Adrenal gland (tissue), 12 donors: ENCODE data around the gene EXD2. TPM values are rescaled to one million over a fixed set of nuclear protein-coding genes. Genes with fewer than 3 reads are reported as not detected.

ENCODE experiments used
- DNase-seq, 7 donors: peaks; one replicate each; pipeline ENCODE4 v3.0.0-alpha.2; 2019 to 2020
- H3K27ac ChIP-seq, 5 donors: fragments of 200-600 bp; sonication (generic) in 4 of 5; 1 replicate in 3 of 5; 2 replicates in 2 of 5; pipeline versions ENCODE4 v1.5.1 to v1.8.0; 2016 to 2020; ENCODE audit warnings: mild to moderate bottlenecking in 1 of 5
- H3K27me3 ChIP-seq: fragments of 200-600 bp; 2 replicates; pipeline ENCODE4 v1.8.0; 2021
- H3K36me3 ChIP-seq, 2 donors: fragments of 200-600 bp; replicated peaks in 1 of 2; 1 replicate in 1 of 2; 2 replicates in 1 of 2; pipeline versions ENCODE4 v1.5.1 to v1.8.0; 2018 to 2022
- H3K4me1 ChIP-seq, 2 donors: fragments of 200-600 bp; replicated peaks in 1 of 2; 1 replicate in 1 of 2; 2 replicates in 1 of 2; pipeline versions ENCODE4 v1.5.1 to v1.8.0; 2018 to 2021
- H3K4me3 ChIP-seq, 4 donors: fragments of 200-600 bp; sonication (generic) in 3 of 4; one replicate each; pipeline ENCODE4 v1.5.1; 2016 to 2018
- H3K9me3 ChIP-seq, 3 donors: fragments of 200-600 bp; sonication (generic) in 1 of 3; replicated peaks in 1 of 3; 1 replicate in 2 of 3; 2 replicates in 1 of 3; pipeline versions ENCODE4 v1.5.1 to v1.8.0; 2016 to 2021
- POLR2A ChIP-seq, 2 donors: fragments of 450-650 bp; IDR thresholded peaks; one replicate each; pipeline ENCODE4 v1.6.1; 2017; ENCODE audit warnings: antibody characterized with exemption in 2 of 2, mild to moderate bottlenecking in 2 of 2, moderate library complexity in 1 of 2
- WGBS, 4 donors: extraction: QIAGEN DNeasy Blood & Tissue Kit in 2 of 4; methylation state at CpG; one replicate each; pipeline versions ENCODE4 v1.1.5 to v1.1.7; 2013 to 2017; 5-methylcytosine and 5-hydroxymethylcytosine counted together
- intact Hi-C, 2 donors: fragments of 100-400 bp; cut with DNase I; formaldehyde crosslinking; loops; one replicate each; pipeline versions ENCODE4 v1.14.1 to v1.15.0; 2022 to 2023
- polyA plus RNA-seq, 3 donors: library from polyadenylated mRNA; stranded (reverse); fragments of 200-250 nt in 2 of 3; fragments of 350-450 nt in 1 of 3; fragmentation: Illumina TruSeq in 1 of 3; extraction: RNeasy Lipid Tissue Mini Kit (QIAGEN cat#74804) in 1 of 3; gene quantifications; one replicate each; pipeline ENCODE4 v1.2.3, GENCODE V29; 2013 to 2014
- total RNA-seq, 9 donors: library from RNA; depleted of rRNA in 4 of 9; stranded (reverse); fragments of >200 nt in 4 of 9; fragments of 120-200 nt in 1 of 9; fragmentation: NEBNext Ultra II Directional in 1 of 9; extraction: Animal tissue kit (Norgen Biotek cat#: 25700) in 1 of 9; gene quantifications; one replicate each; pipeline versions ENCODE4 v1.1.0 to v1.2.4, GENCODE V29; 2013 to 2023
- TF ChIP-seq, protein P1 (sequence below), 6 experiments: fragments of 450-650 bp in 4 of 6; fragments of 200-600 bp in 2 of 6; sonication (generic) in 1 of 6; IDR thresholded peaks; 1 replicate in 5 of 6; 2 replicates in 1 of 6; pipeline versions ENCODE4 v1.5.1 to v1.8.0; 2016 to 2021; ENCODE audit warnings: antibody characterized with exemption in 6 of 6, mild to moderate bottlenecking in 2 of 6, moderate library complexity in 1 of 6
- donor health status: healthy with polysubstance abuse.
- donor health status: Bipolar disorder and iron deficiency.
- donor health status: DM: yes; HTN: yes; CAD: no.
- donor health status: DM: no; HTN: no; CAD: no.
- donor health status: DM: no; HTN: no; CAD: no.
- donor health status: DM: yes; HTN: yes; CAD: no.

Gene EXD2
- total and polyA plus RNA-seq, 12 donors, result 6.4 to 23.0 (median 15.6) TPM

DNA sequence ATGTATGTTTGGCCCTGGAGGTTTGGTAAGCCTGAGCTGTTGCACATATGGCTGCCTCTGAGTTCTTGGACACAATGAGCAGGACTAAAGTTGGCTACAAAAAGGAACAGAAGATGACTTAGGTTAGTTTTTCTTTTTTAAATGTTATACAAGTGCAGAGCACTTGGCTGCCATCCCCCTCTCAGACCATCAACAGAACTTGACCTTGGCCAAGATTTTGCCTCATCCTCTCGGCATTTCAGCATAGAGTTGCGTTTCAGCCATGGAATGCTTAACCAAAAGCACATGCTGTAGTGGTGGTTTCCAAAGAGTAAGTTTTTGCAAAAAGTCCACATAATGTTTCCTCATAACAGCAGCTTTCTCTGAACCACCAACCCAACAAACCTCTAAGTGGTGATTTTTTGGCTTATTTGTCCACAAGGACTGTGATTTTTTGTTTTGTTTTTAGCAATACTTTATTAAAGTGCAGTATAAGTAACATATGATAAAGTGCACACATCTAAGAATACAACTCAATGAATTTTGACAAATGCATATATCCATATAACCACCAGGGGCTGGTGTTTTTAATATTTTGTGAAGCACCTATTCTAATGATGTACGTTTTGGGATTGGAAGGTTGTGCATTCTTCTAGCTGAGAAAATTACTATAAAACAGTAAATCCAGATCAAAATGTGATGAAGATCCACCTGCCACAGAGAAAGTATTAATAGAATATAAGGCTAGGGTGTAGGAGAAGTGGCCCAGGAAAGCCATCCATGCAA lies 56.6 kb downstream of the EXD2 start:
- Histone ChIP-seq H3K36me3 (no peaks in the 10 kb centered on the region), H3K4me3 (no peak overlapping the region), H3K4me1 (peaks cover 6 to 10% of the 10 kb centered on the region in 2 donors), H3K27ac (peak overlapping the region in 2 of 5 donors; percentile 52 to 56), H3K27me3 (no peaks in the 10 kb centered on the region), H3K9me3 (no peaks in the 10 kb centered on the region)
- DNase-seq, result peak in 6 of 7 donors; percentile 59 to 77 (median 72)
- intact Hi-C loops, result loop anchor here in 1 of 2 donors (5.0 kb wide), 1 partner anchor 39 kb away; no protein-coding TSS in a partner anchor
- TF ChIP-seq, protein P1, sequence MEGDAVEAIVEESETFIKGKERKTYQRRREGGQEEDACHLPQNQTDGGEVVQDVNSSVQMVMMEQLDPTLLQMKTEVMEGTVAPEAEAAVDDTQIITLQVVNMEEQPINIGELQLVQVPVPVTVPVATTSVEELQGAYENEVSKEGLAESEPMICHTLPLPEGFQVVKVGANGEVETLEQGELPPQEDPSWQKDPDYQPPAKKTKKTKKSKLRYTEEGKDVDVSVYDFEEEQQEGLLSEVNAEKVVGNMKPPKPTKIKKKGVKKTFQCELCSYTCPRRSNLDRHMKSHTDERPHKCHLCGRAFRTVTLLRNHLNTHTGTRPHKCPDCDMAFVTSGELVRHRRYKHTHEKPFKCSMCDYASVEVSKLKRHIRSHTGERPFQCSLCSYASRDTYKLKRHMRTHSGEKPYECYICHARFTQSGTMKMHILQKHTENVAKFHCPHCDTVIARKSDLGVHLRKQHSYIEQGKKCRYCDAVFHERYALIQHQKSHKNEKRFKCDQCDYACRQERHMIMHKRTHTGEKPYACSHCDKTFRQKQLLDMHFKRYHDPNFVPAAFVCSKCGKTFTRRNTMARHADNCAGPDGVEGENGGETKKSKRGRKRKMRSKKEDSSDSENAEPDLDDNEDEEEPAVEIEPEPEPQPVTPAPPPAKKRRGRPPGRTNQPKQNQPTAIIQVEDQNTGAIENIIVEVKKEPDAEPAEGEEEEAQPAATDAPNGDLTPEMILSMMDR (IDR thresholded peaks at IDR 0.05), result peak in 4 of 6 experiments; percentile 12 to 28 (median 20)
- TF ChIP-seq POLR2A (IDR thresholded peaks at IDR 0.05), result no peak
- WGBS, 4 donors, result 42 to 56% (median 42%) methylated on average over 3 of the region's 3 CpGs

DNA sequence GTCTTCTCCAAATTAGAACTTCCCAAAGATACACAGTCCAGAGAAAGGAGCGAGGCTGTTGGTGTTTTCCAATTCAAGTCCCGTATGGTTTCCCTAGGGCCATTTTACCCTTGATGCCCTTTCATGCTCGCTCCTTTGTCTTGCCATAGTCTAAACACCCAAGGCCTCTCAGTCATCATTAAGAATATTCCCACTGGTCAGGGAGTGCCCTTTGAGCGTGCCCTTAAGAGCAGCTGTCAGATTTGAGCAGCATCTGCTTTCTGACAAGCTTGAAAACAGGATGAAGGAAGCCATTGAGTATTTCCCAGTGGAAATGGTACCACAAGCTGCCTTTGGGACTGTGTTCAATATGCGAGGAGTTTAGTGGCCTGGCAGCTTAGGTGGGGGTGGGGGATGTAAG lies 58.3 kb downstream of the EXD2 start:
- Histone ChIP-seq H3K4me3 (no peak overlapping the region), H3K9me3 (no peaks in the 10 kb centered on the region), H3K27me3 (no peaks in the 10 kb centered on the region), H3K36me3 (no peaks in the 10 kb centered on the region), H3K27ac (no peak overlapping the region), H3K4me1 (peaks cover 6 to 10% of the 10 kb centered on the region in 2 donors)
- TF ChIP-seq, protein P1 (IDR thresholded peaks at IDR 0.05), result no peak
- no peak for TF ChIP-seq POLR2A (IDR thresholded peaks at IDR 0.05)
- 87 to 95% (median 90%) methylated on average over 4 to 5 of the region's 5 CpGs for WGBS, 4 donors
- intact Hi-C loops, result loop anchor here in 1 of 2 donors (5.0 kb wide), 1 partner anchor 38 kb away; no protein-coding TSS in a partner anchor
- no peak for DNase-seq

DNA sequence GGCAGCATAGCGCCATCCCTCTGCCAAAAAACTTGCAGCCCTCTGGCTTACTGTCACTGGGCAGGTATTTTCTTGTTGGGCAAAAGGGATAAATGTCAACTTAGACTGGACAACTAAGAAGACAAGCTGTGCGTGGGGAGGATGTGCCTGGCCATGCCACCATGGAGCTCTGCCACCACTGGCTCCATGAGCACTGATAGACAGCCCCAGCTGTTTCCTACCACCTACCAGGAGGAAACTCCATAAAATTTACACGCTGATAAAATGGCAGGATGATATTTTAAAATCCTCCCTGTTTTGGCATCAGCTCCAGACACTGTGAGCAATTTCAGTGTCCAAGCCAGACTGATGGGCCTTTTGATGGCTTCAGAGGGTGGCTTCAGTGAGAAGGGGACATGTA lies 61.6 kb downstream of the EXD2 start:
- TF ChIP-seq POLR2A (IDR thresholded peaks at IDR 0.05), result no peak
- TF ChIP-seq, protein P1 (IDR thresholded peaks at IDR 0.05), result no peak
- H3K4me1 ChIP-seq, result peaks cover 0 to 3% of the 10 kb centered on the region in 2 donors
- DNase-seq, result no peak
- no peak overlapping the region for H3K4me3 ChIP-seq
- H3K27ac ChIP-seq, result no peak overlapping the region
- 68 to 95% (median 86%) methylated on average over 2 to 3 of the region's 3 CpGs for WGBS, 4 donors
- intact Hi-C loops, result no loop called here
- H3K27me3 ChIP-seq, result no peaks in the 10 kb centered on the region
- H3K36me3 ChIP-seq, result no peaks in the 10 kb centered on the region
- no peaks in the 10 kb centered on the region for H3K9me3 ChIP-seq

DNA sequence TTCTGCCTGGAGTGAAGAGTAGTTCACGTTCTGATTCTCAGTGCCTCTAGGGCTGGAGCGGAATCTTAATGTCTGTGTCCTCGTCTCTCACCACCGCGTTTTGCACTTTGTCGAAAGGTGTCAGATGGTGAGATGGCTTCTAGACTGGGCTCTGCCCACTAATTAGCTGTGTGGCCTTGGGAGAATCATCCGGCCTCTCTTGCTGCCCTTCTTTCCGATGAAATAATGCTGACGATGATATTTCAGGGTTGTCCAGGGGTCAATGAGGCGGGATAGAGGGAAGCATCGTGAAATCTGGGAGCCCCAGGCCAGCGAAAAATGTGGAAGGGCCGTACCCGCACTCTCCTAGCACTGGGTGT lies 67.8 kb downstream of the EXD2 start:
- Histone ChIP-seq H3K4me1 (peaks cover 11 to 32% of the 10 kb centered on the region in 2 donors), H3K4me3 (peak overlapping the region in 2 of 4 donors; percentile 54 to 64), H3K27me3 (no peaks in the 10 kb centered on the region), H3K27ac (no peak overlapping the region), H3K36me3 (no peaks in the 10 kb centered on the region), H3K9me3 (no peaks in the 10 kb centered on the region)
- TF ChIP-seq, protein P1 (IDR thresholded peaks at IDR 0.05), result no peak
- no peak for TF ChIP-seq POLR2A (IDR thresholded peaks at IDR 0.05)
- WGBS, 4 donors, result 25 to 36% (median 31%) methylated on average over 13 to 14 of the region's 14 CpGs
- intact Hi-C loops, result no loop called here
- no peak for DNase-seq
